HG03045 (cell line): ENCODE results near the gene ARPP21.
"Not testable (repeated sequence)": the region's sequence is repeated elsewhere in the genome, so short reads cannot be mapped to it uniquely, and the experiment has no call there.

Experiments used
- ATAC-seq: cut with Tn5 transposase; IDR thresholded peaks from one replicate; pipeline ENCODE4 v1.9.1; 2021; ENCODE audit warnings: mild to moderate bottlenecking, moderate library complexity; ENCODE audit not compliant: unreplicated experiment

ARPP21 gene

DNA sequence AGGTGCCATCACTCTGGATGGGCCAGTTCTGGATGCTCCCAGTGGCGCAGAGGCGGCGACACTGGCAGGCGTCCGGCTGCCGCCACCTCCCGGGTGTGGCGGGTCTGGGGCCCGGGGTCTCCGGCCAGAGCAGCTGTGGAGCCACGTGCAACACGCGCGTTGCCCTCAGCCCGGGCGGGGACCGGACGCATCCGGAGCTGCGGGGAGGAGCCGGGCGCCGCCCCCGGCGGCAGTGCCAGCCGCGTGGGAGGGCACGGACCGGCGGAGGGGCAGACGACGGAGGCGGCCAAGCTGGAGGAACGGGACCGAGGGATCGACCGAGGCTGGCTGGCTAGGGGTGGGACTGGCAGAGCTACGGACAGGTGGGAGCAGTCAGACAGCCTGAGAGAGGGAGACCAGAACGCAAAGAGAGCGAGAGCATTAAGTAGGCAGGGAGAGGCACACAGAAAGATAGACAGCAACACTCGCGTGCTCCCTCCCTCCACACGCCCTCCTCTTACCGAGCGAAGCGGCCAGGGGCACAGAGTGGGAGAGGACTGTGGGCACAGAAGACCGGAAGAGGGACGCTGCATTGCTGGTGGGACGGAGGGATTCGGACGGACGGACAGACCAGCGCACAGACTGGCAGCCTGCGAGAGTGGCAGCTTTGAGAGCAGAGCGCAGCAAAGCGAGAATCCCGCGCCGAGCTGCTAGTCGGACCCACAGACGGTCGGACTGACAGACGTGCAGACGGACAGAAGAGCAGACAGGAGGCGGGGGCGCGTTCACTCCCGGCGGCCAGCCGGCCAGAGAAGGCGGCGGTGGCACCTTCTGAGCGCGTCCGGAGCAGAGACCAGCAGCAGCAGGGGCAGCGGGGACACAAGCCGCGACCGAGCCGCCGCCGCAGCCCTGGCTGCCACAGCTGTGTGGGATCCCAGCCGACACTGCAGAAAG, at the start of gene ARPP21:
Gene ARPP21 (plus strand): TSS at position 272 of the 933 bp plus-strand sequence. CDS start 42,227 bp downstream, outside the sequence.
- no peak for ATAC-seq

DNA sequence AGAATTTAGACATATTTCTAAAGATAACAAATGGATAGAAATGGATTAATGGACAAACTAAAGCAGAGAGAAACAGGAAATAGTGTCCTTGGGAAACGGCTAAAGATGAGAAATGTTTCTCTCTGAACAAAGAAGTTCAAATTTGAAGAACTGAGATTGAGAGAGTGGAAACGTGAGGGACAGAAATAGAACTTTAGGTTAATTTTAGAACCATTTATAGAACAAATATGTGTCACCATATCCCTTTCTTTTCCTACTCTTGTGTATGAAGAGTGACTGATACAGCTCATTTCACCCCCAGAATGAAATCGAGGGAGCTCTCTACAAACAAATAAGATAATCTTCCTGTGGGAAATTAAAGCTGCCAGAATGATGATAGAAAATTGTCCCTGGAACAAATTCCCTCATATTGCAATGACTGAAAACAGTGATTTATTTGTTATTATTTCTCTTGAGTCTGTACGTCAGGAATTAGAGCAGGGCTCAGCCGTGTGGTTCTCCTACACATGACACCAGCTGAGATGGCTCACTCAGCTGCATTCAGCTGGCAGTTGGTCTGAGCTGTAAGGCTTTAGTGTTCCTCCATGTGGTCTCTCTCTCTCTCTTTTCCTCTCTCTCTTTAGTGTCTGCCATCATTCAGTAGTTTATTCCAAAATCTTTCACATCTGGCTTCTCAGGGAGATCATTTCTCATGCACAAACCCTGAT, 46.6 kb upstream of the ARPP21 start:
- no peak for ATAC-seq

DNA sequence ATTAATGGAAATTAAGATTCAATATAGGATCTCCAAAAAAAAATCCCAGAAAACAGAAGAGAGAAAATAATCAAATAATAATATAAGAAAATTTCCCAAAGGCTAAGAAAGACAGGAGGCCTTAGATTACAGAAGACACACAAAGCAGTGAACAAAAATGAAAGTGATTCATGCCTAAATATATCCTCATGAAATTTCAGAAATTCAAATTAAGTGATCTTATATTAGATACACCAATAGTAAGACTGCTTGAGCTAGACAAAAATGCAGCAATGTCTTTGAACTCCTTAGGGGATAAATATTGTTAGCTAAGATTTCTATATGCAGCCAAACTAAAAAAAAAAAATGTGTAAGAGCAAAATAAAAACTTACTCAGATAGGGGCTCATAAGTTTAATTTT, 44.6 kb upstream of the ARPP21 start:
- ATAC-seq: no peak

DNA sequence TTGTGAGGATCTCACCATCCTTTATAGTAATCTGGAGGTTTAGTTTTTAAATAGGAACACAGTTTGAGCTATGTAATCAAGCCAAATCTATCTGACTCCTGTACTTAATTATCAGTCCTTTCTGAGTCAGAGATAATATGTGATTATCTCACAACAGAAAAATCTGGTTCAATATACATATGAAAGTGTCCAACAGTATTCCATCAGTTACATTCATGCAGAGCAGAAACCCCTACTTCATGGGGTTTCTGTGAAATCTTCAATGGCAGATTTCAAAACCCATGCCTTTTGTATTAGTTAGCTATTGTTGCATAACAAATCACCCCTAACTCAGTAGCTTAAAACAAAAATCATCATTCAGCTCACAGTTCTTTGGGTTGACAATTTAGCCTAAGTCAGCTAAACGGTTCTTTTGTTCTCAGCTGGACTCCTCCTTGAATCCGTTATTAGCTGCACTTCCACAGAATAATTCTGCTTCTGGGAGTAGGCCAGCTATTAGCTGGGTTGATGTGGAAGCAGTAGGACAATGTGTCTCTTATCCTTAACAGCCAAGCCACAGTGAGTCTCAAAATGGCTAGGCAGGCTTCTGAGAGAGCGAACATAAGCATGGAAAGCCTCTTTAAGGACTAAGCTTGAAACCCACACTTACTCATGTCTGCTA, 42.9 kb upstream of the ARPP21 start:
- ATAC-seq: no peak

DNA sequence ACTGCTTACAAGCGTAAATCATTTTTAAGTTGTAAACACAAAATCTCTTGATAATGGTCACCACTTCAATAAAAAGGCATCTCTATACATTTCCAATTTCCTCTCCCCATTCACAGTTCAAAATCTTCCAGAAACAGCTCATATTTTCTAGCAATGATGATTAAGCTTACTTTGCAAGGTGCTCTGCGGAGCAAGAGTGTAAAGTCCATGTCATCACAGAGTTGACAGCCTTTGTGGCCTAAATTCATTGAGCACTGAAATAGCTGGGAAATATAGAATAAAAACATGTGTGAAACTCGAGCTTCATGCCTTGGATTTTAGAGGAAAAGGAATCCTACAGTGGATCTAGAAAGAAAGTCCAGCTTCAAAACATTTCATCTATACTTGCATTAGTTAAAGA, 41.8 kb upstream of the ARPP21 start:
- no peak for ATAC-seq

DNA sequence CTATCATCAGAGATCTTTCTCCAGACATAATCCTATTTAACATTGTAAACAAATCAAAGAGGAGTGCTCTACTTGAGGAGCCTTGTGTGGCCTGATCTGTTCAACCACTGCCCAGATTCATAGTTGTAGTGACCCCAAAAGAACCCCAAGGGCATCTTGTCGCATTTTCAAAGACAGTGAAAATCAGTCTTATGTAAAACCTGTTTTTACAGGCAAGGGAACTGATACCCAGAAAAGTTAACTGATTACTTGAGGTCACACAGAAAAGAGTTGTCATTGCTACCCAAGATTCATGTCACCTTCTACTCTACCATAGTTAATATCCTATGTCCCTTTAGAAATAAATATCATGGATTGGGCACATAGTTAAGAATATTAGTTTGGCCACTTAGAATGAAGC, 40.5 kb upstream of the ARPP21 start:
- no peak for ATAC-seq

DNA sequence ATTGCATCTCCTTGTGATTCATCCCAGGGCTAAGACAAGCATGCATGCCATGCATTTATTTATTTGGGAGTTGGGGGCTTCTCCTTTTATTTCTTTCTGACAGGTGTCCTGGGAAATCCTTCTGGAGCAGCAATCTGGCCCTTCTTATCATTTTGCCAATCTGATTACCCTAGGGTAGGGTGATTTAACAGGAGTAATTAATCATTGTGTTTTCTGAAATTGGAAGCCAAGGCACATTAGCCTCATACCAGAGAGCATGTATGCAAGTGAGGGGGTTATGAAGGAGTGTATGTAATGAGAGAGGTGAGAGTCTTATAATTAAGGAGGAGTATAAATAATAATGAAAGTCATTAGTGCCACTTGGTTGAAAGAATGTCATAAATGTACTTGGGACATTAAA, 37.4 kb upstream of the ARPP21 start:
- ATAC-seq: no peak

DNA sequence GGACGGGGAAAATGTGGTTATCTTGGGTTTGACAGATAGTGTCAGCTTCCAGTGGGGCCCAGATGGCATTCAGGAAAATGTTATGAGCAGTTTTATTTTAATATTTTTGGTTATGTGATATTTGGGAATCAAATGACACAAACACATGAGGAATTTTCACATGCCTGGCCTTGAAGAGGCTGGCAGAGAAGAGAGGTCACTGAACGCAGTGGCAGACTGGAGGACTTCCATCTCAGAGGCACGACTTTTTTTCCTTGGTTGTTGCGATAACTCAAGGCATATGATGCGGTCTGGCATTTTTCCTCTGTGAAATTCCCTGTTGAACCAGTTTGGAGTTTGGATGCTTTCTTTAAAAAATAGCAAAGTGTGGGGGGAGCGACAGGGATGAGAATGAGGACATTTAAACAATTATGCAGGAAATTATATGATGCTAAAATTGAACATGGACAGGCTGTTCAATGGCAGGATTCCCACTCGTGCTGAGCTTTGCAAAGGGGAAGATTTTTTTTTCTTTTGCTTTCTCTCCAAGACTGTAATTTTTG, 36.9 kb upstream of the ARPP21 start:
- no peak for ATAC-seq

DNA sequence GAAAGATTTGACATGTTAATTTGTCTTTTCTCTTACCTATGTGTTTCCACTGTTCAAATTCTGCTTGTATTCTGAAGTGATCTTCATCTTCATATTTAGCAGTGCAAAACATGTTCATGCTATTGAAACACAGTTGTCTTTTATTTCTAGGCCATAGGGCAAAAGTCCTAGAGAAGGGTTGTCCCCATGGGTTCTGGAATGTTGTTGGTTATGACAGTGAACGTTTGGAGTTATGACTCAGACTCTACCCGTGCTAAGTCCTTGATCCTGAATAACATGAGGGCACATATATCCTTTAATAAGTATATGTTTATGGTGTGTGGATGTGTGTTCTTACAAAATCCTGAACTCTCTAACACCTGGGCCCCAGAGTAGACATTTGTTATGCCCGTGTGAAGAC, 23.0 kb upstream of the ARPP21 start:
- no peak for ATAC-seq

DNA sequence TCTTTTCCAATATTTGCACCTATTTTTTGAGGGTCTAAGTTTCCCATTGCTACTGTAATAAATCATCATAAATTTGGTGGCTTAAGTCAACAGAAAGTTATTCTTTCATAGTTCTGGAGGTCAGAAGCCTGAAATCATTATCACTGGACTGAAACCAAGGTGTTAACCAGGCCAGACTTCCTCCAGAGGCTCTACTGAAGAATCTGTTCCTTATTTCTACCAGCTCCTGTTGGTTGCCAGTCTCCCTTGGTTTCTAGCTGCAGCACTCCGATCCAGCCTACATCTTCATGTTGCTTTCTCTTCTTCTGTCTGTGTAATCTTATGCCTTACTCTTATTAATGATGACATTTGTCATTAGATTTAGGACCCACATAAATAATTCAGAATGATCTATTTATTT, 22.0 kb upstream of the ARPP21 start:
- no peak for ATAC-seq

DNA sequence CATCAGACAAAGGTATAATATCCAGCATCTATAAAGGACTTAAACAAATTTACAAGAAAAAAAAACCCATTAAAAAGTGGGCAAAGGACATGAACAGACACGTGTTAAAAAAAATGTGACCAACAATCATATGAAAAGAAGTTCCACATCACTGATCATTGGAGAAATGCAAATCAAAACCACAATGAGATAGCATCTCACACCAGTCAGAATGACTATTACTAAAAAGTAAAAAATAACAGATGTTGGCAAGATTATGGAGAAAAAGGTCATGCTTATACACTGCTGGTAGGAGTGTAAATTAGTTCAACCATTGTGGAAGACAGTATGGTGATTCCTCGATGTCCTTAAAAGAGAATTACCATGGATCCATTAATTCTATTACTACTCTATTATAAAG, 19.1 kb upstream of the ARPP21 start:
- not testable (repeated sequence) for ATAC-seq

DNA sequence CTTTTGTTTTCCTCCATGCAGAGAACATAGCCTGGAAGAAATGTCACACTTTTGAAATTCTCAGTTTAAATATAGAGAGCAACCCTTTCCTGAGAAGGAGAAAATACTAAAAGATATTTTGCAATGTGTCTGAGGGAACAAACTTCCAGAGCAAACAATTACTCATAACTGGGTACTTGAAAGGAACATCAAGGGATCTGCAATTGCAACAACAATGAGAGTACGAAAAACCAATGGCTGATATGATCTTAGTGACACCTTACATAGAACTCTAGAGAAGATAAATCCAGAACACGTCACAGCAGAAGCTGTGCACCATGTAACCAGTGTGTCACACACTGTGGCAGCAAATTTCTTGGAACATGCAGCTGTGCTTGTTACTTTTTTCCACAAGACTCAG, 14.6 kb upstream of the ARPP21 start:
- no peak for ATAC-seq

DNA sequence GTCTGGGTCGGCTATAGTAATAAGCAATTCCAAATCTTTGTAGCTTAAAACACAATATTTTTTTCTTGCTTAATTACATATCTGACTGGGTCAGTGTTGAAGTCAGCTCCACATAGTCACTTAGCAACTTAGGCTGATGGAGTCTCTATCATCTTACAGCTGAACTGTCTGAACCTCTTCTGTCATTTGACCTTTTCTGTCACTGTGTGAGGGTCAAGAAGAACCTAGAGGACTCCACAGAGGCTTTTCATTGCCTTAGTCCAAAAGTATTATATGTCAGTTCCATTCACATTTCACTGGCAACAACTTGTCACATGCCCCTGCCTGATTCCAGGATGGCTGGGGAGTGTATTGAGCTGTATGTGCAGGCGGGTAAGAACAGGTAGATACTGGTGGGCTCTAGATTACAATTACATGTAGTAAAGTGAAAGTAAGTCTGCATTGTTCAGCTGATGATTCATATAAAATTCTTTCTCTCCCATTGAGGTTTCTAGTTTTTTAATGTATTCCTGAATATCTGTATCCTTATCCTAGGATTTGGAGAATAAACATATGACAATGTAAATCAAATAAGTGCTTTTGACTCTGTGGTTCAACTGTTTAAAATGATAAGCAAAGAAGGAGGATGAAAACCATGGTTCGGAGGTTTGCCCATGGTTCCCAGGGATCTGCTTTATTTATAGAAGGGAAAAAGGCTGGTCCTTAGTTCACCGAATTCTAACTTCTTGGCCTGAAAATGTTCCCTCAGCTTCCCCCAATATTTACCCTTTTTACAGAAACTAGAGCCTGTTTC, 5.8 kb upstream of the ARPP21 start:
- no peak for ATAC-seq

DNA sequence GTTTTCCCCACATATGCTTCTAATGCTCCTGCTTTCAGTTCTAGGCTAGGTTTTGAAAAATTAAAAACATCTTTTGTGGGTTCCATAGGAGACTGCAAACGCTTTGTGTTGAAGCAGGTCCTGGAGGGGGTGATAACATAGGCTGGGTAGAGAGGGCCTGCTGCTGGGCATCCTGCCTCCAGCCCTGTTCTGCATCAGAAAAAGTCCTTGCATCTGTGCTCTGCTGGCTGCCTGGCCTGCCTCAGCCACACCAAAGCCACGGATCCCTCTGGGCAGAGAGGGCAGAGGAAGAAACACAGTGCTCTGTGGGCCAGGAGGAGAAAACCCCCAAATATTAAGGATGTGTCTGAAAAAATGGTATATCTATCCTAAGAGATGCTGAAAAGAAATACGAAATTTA, 3.9 kb upstream of the ARPP21 start:
- no peak for ATAC-seq

DNA sequence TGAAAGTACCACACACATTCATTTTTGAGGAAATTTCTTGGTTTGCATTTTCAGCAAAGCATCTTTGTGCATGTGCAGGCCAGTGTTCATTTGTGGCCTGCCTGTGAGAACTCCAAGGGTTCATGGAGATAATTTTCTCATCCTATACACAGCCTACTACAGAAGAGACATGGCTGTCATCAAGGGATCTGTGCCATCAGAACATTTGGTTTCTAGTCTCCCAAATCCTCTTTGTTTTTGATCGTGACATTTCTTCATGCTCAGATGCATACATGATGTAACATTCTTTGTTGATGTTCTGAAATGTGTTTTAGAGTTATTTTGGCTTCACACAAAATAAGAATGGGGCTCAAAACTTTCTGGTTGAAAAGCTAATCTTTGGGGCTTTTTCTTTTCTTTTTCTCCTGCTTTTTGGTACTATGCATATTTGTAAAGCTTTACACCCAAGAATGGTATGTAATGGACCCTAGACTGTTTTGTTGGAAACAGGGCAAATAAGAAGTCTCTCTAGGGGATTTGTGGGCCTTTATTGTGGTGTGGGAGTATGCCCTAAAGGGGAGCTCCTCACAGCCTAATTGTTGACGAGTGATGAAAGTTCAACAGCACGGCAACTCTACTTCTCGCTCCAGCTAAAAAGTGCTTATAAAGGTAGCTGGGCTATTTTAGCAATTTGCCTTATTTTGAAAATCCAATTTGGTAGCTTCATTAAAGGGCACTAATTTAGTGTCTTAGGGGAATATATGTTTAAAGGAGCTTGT, 3.2 kb upstream of the ARPP21 start:
- no peak for ATAC-seq

DNA sequence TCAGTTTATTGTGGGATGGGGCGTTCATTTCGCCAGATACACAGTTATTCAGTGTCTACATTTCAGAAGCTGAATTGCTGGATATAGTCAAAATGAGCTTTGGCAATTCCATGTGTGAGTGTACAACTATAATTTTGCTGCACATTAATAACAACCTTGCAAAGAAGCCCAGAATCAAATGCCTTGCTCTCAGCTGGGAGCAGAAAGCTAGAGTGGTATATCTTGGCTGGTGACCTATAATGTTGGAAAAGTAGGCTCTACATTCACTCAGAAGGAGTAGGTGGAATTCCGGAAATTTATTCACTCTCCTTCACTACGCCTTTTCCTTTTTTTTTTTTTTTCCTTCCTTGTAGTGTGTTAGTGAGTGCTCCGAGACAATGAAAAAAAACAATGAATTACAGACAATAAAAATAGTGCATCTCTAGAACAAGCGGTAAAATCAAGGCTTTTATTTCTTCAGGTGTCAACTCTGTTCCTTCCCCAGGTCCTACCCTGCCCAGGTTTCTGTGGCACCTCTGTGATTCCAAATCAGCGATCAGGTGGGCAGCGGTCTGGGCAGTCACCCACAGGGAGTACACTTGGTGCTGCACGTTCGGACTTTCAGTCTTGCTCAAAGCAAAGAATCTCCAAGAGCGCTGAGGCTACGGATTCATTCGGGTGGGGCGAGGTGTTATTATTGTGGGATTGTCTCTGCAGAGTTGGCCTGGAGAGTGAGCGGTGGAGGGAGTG, 910 bp upstream of the ARPP21 start:
- ATAC-seq: no peak

DNA sequence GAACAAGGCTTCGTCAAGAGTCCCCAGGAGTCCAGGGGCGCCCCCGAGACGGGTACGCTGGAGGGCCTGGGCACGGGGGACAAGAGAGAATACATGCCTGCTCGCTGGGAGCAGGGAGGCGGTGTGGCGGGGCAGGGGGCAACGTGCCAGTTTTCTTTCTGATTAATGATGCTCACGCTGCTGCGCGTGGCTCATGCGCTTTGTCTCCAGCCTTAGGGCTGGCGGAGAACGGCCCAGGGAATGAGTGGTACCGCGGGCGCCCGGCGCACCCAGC, 408 bp upstream of the ARPP21 start:
- no peak for ATAC-seq

DNA sequence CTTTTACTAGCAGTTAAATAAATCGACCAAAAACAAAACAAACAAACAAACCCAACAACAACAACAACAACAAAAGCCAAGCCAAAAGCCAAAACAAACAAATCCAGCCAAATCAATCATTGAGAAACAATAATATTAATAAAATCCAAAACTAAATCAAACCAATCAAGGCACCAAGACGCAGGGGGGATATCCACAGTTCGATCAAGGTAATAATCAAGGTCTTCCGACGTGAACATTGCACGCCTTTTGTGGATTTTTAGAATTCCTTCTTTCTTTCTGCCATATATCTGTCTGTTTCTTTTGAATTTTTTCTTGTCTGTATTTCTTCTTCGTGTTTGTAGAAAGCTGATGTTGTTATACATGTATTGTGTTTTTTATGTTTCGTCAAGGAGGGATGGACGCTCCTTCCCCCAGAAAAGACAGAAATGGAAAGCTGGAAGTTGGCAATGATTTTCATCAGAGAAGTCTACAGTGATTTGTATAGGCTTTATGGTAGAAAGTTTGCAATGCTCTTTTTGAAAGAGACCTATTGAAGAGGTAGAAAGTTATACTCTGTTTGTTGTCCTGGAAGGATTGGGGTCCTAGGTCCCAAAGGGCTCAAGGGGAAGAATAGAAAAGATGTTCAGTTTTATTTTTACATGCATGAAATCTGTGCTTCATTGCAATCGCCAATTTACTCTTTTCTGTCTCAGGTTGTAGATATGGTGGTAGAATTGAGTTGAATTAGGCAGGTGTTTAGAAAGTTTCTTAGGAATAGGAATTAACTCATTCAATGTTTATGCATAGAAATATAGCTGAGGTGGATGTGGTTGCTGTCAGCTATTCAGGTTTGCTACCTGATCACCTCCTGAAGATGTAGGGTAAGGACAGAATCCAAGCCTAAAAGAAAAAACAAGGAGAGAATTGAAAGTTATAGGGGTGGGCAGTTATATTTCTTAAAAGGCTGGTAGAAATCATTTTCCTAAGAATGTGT, 1.2 kb downstream of the ARPP21 start:
- ATAC-seq: no peak
